ENCODE results near the gene SF3A1.

SF3A1 gene

DNA sequence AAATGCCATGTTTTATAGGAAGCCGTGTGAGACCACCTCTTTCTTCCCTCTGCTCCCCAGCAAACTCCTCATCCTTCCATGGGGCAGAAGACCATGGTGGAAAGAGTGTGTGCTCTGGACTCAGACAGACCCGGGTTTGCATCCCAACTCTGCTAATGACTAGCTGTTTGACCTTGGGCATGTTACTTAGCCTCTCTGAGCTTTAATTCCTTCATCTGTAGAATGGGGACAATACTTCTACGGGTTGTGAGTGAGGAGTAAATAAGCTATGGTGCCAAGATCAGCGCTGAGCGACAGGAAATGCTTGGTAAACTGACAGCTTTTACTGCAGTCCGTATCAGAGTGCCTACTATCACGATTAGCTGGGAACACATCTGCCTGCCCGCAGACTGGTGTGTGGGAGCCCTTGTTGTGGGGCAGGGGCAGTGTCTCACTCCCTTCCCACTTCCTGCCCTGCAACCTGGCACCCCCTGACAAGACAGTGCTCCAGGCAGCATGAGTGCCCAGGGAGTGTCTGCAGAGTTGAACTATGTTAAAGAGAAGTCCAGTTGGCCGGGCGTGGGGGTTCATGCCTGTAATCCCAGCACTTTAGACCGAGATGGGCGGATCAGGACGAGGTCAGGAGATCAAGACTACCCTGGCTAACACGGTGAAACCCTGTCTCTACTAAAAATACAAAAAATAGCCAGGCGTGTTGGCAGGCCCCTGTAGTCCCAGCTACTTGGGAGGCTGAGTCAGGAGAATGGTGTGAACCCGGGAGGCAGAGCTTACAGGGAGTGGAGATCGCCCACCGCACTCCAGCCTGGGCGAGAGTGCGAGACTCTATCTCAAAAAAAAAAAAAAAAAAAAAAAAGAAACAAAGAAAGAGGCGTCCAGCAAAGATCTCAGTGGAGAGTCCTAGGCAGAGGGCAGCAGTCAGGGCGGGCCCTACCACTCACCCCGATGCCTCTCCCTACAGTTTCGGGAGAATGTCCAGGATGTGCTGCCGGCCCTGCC, 42.3 kb upstream of the SF3A1 start:
- no peaks in the 10 kb centered on the region for H3K79me2 ChIP-seq (ENCODE audit: insufficient read depth, low read depth)

GRCh38 chr22:30397656-30398635, 41.3 kb upstream of the SF3A1 start:
- no peak overlapping the region for H2AFZ ChIP-seq (ENCODE audit: low read depth)
- H3K36me3 ChIP-seq (ENCODE audit: insufficient read depth): no peaks in the 10 kb centered on the region
- H3K9ac ChIP-seq: no peak overlapping the region; the same call in 1 of the 2 replicates
- no peak for TF ChIP-seq CTCF (conservative IDR thresholded peaks at IDR 0.05; ENCODE audit: low read depth, low read length)
- H4K20me1 ChIP-seq (ENCODE audit: insufficient read depth): no peaks in the 10 kb centered on the region
- H3K4me1 ChIP-seq (ENCODE audit: low read depth, poor library complexity, severe bottlenecking): peaks cover 7% of the 10 kb centered on the region
- H3K27me3 ChIP-seq (ENCODE audit: insufficient read depth, low read depth): peaks cover 20% of the 10 kb centered on the region
- H3K27ac ChIP-seq: no peak overlapping the region
- H3K4me3 ChIP-seq (IDR thresholded peaks at IDR 0.05; ENCODE audit: insufficient read depth, low read depth, low read length): no peak overlapping the region
- peak overlapping the region; percentile 79; the same call in 1 of the 2 replicates for H3K4me2 ChIP-seq
- H3K79me2 ChIP-seq (ENCODE audit: insufficient read depth, low read depth): no peaks in the 10 kb centered on the region

More for the DNA sequence above, 42.3 kb upstream of the SF3A1 start:
- peaks cover 20% of the 10 kb centered on the region for H3K27me3 ChIP-seq (ENCODE audit: insufficient read depth, low read depth)
- H3K4me1 ChIP-seq (ENCODE audit: low read depth, poor library complexity, severe bottlenecking): peaks cover 7% of the 10 kb centered on the region
- no peak overlapping the region for H2AFZ ChIP-seq (ENCODE audit: low read depth)
- no peak for TF ChIP-seq CTCF (conservative IDR thresholded peaks at IDR 0.05; ENCODE audit: low read depth, low read length)
- no peak overlapping the region for H3K9ac ChIP-seq
- no peak overlapping the region for H3K27ac ChIP-seq
- H3K36me3 ChIP-seq (ENCODE audit: insufficient read depth): no peaks in the 10 kb centered on the region
- H3K4me3 ChIP-seq (IDR thresholded peaks at IDR 0.05; ENCODE audit: insufficient read depth, low read depth, low read length): no peak overlapping the region
- H3K4me2 ChIP-seq: no peak overlapping the region
- no peaks in the 10 kb centered on the region for H4K20me1 ChIP-seq (ENCODE audit: insufficient read depth)

DNA sequence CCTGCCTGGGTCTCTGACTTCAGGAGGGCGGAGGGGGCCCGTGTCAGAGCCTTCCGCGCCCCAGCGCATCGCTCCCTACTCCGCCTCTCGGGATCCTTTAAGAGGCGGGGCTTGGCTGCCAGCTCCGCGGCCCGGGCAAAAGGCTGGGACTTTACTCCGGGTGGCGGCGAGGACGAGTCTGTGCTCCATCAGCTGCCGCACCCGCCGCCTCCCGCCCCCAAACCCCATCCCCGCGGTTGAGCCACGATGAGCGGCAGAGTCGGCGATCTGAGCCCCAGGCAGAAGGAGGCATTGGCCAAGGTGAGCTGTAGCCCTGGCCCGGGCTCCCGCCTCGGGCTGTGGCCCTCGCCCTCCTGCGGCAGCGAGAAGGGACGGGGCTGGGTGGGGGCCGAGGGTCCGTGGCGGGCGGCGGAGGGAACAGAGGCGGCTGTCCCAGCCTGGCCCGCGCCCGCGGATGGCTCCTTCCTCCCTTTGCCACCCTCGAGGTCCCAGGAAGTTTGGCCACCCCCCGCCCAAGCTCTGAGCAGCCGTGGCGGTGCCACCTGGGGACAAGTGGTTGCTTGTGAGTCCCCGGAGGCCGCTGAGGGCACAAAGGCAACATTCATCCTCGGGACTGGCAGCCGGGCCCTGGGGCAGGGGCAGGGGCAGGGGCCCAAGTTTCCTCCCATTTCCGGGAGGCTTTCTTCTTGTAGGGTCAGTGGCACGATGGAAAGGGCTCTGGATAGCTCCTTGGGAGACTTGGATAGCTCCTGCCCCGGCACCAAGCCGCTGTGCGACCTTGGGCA, 40.4 kb upstream of the SF3A1 start, which contains the start of gene SEC14L2:
SEC14L2 (plus strand) TSS at position 148 of the 785 bp plus-strand sequence; CDS start at position 247, 99 bp downstream.
- Histone ChIP-seq H3K9ac (peak within 1 kb of the TSS; percentile 9; the same call in 1 of the 2 replicates), H3K4me3 (IDR thresholded peaks at IDR 0.05; ENCODE audit: insufficient read depth, low read depth, low read length) (no peak within 1 kb of the TSS), H3K4me2 (peak within 1 kb of the TSS; percentile 79), H3K36me3 (ENCODE audit: insufficient read depth) (no peaks in the 10 kb centered on the region), H3K4me1 (ENCODE audit: low read depth, poor library complexity, severe bottlenecking) (peaks cover 7% of the 10 kb centered on the region), H3K27ac (no peak within 1 kb of the TSS), H4K20me1 (ENCODE audit: insufficient read depth) (no peaks in the 10 kb centered on the region), H2AFZ (ENCODE audit: low read depth) (peak within 1 kb of the TSS; percentile 59; the same call in 1 of the 2 replicates), H3K79me2 (ENCODE audit: insufficient read depth, low read depth) (no peaks in the 10 kb centered on the region), H3K27me3 (ENCODE audit: insufficient read depth, low read depth) (peaks cover 20% of the 10 kb centered on the region)
- no peak for TF ChIP-seq CTCF (conservative IDR thresholded peaks at IDR 0.05; ENCODE audit: low read depth, low read length)

All from KMS-11 (cell line).